ENCODE results near the gene MYBPC2.

The MYBPC2 gene

DNA sequence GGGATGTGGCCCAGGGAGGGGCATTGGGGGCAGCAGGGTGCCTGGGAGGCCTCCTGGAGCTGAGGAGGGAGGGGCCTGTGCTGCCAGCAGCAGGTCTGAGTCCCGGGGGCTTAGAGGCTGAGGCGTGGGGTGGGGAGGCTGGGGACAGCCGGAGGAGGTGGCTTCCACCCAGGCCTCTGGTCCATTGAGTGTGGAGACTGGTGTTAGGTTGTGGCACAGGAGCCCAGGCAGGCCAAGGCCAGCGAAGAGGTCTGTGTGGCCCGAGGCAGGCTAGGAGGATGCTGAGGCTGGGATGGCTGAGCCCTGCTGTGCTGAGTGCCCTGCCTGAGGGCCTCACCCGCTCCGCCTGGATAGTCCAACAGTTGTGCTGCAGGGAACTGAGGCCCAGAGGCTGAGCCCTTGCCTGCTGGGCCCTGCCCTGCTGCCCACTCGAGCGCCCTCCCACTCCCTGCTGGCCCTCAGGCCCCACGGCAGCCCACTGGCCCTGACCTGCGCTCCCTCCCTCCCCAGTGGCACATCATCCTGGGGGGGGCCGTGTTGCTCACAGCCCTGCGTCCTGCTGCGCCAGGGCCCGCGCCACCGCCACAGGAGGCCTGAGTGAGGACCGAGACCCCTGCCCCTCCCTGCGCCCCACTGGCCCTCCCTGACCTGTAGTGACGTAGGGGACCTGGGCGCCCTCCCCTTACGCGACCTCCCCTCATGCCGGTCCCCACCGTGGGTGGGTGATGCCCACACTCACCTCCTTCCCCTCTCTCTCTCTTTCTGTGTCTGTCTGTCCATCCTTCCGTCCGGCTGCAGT lies 48.9 kb downstream of the MYBPC2 start:
- Histone ChIP-seq H3K4me2 (ENCODE audit: low read length) (no peak overlapping the region), H3K18ac (ENCODE audit: low read length) (no peak overlapping the region), H2BK5ac (ENCODE audit: low read depth, low read length, poor library complexity) (no peak overlapping the region), H3K4ac (ENCODE audit: low read depth, low read length) (no peak overlapping the region), H3K27ac (ENCODE audit: low read depth, low read length) (no peak overlapping the region), H4K12ac (ENCODE audit: low read depth, low read length) (no peak overlapping the region), H4K91ac (ENCODE audit: low read depth, low read length) (no peak overlapping the region), H3K14ac (ENCODE audit: low read length) (no peak overlapping the region), H2BK12ac (ENCODE audit: low read length) (no peak overlapping the region), H3K36me3 (ENCODE audit: control insufficient read depth in 1 of 2, insufficient read depth in 2 of 2, low read length in 2 of 2) (peaks cover 49 to 56% of the 10 kb centered on the region in 2 experiments), H3K9ac (ENCODE audit: low read length) (no peak overlapping the region), H3K79me2 (ENCODE audit: control insufficient read depth, insufficient read depth, low read length, poor library complexity) (peaks cover 3% of the 10 kb centered on the region), H2BK120ac (ENCODE audit: insufficient read depth, low read length, poor library complexity) (no peak overlapping the region), H3K23ac (ENCODE audit: low read length) (no peak overlapping the region), H3K4me1 (ENCODE audit: control insufficient read depth in 1 of 2, insufficient read depth in 2 of 2, low read length in 2 of 2) (peaks cover 3 to 8% of the 10 kb centered on the region in 2 experiments), H3K79me1 (ENCODE audit: low read length) (peaks cover under 1% of the 10 kb centered on the region), H2AFZ (ENCODE audit: insufficient read depth, low read length, poor library complexity) (no peak overlapping the region), H4K8ac (ENCODE audit: low read depth, low read length) (no peak overlapping the region), H3K9me3 (ENCODE audit: insufficient read depth, low read depth, low read length) (peaks cover 2% of the 10 kb centered on the region), H3K4me3 (ENCODE audit: low read depth, low read length) (no peak overlapping the region), H2AK5ac (ENCODE audit: low read length) (no peak overlapping the region), H3K27me3 (ENCODE audit: insufficient read depth, low read length) (no peaks in the 10 kb centered on the region)
- WGBS (ENCODE audit: extremely low coverage, insufficient coverage, insufficient read length) = no CpG with 5 or more reads among the region's 27 CpGs
- no peak for DNase-seq

DNA sequence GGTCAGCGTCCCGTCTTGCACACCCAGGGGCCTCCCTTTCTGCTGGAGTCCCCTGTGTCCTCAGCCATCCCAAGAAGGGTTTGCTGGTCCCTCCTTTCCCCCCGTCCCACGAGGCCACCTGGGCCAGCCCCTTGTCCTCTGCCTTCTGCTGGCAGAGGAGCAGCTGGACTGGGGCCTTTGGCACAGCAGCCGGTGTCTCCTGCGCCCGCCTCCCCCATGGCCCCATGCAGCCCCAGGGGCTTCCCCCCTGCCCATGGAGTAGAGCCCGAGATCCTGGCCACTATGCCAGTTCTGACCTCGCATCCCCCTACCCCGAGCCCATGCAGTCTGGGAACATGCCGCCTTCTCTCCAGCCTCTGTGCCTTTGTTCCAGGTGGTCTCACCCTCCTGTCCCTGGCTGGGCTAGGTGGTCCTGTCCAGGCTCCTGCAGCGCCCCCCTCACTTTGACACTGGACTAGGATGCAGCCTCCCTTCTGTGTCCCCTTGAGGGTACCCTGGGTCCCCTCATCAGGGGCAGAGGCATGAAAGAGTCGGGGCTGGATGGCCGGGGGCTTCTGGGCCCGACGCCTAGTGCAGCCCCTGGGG lies 49.7 kb downstream of the MYBPC2 start:
- WGBS (ENCODE audit: extremely low coverage, insufficient coverage, insufficient read length) = no CpG with 5 or more reads among the region's 16 CpGs

DNA sequence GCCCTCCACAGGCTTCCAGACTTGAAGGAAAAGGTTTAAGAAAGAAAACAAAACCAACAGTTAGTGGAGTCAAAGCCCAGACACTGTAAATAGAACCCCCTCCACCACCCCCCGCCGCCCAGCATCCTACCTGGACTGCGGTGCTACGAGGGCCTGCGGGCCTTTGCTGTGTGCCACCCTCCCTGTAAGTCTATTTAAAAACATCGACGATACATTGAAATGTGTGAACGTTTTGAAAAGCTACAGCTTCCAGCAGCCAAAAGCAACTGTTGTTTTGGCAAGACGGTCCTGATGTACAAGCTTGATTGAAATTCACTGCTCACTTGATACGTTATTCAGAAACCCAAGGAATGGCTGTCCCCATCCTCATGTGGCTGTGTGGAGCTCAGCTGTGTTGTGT lies 50.2 kb downstream of the MYBPC2 start:
- no peak overlapping the region for H4K8ac ChIP-seq (ENCODE audit: low read depth, low read length)
- no peak overlapping the region for H2BK12ac ChIP-seq (ENCODE audit: low read length)
- no peaks in the 10 kb centered on the region for H3K9me3 ChIP-seq (ENCODE audit: insufficient read depth, low read depth, low read length)
- no peaks in the 10 kb centered on the region for H3K27me3 ChIP-seq (ENCODE audit: insufficient read depth, low read length)
- no peak overlapping the region for H3K18ac ChIP-seq (ENCODE audit: low read length)
- no peak overlapping the region for H3K4me3 ChIP-seq (ENCODE audit: low read depth, low read length)
- WGBS (ENCODE audit: extremely low coverage, insufficient coverage, insufficient read length) = no CpG with 5 or more reads among the region's 10 CpGs
- no peak overlapping the region for H3K23ac ChIP-seq (ENCODE audit: low read length)
- no peaks in the 10 kb centered on the region for H3K4me1 ChIP-seq (ENCODE audit: control insufficient read depth in 1 of 2, insufficient read depth in 2 of 2, low read length in 2 of 2)
- H3K9ac ChIP-seq (ENCODE audit: low read length) = no peak overlapping the region
- H2AFZ ChIP-seq (ENCODE audit: insufficient read depth, low read length, poor library complexity) = no peak overlapping the region
- H2AK5ac ChIP-seq (ENCODE audit: low read length) = no peak overlapping the region
- peaks cover 53 to 65% of the 10 kb centered on the region in 2 experiments for H3K36me3 ChIP-seq (ENCODE audit: control insufficient read depth in 1 of 2, insufficient read depth in 2 of 2, low read length in 2 of 2)
- no peak overlapping the region for H4K91ac ChIP-seq (ENCODE audit: low read depth, low read length)
- no peak overlapping the region for H2BK5ac ChIP-seq (ENCODE audit: low read depth, low read length, poor library complexity)
- no peak for DNase-seq
- H3K79me2 ChIP-seq (ENCODE audit: control insufficient read depth, insufficient read depth, low read length, poor library complexity) = no peaks in the 10 kb centered on the region
- no peak overlapping the region for H3K4ac ChIP-seq (ENCODE audit: low read depth, low read length)
- H2BK120ac ChIP-seq (ENCODE audit: insufficient read depth, low read length, poor library complexity) = no peak overlapping the region
- H3K14ac ChIP-seq (ENCODE audit: low read length) = no peak overlapping the region
- H3K27ac ChIP-seq (ENCODE audit: low read depth, low read length) = no peak overlapping the region
- no peak overlapping the region for H4K12ac ChIP-seq (ENCODE audit: low read depth, low read length)
- no peak overlapping the region for H3K4me2 ChIP-seq (ENCODE audit: low read length)
- H3K79me1 ChIP-seq (ENCODE audit: low read length) = no peaks in the 10 kb centered on the region

More for the DNA sequence above, 49.7 kb downstream of the MYBPC2 start:
- Histone ChIP-seq H2AK5ac (ENCODE audit: low read length) (no peak overlapping the region), H3K4ac (ENCODE audit: low read depth, low read length) (no peak overlapping the region), H2BK12ac (ENCODE audit: low read length) (no peak overlapping the region), H3K79me1 (ENCODE audit: low read length) (no peaks in the 10 kb centered on the region), H3K27me3 (ENCODE audit: insufficient read depth, low read length) (no peaks in the 10 kb centered on the region), H2BK120ac (ENCODE audit: insufficient read depth, low read length, poor library complexity) (no peak overlapping the region), H3K9me3 (ENCODE audit: insufficient read depth, low read depth, low read length) (peaks cover 2% of the 10 kb centered on the region), H4K91ac (ENCODE audit: low read depth, low read length) (no peak overlapping the region), H3K14ac (ENCODE audit: low read length) (no peak overlapping the region), H3K27ac (ENCODE audit: low read depth, low read length) (no peak overlapping the region), H3K23ac (ENCODE audit: low read length) (no peak overlapping the region), H3K18ac (ENCODE audit: low read length) (no peak overlapping the region), H4K8ac (ENCODE audit: low read depth, low read length) (no peak overlapping the region), H4K12ac (ENCODE audit: low read depth, low read length) (no peak overlapping the region), H3K79me2 (ENCODE audit: control insufficient read depth, insufficient read depth, low read length, poor library complexity) (peaks cover 2% of the 10 kb centered on the region), H3K4me2 (ENCODE audit: low read length) (no peak overlapping the region), H3K36me3 (ENCODE audit: control insufficient read depth in 1 of 2, insufficient read depth in 2 of 2, low read length in 2 of 2) (peaks cover 53 to 63% of the 10 kb centered on the region in 2 experiments), H2AFZ (ENCODE audit: insufficient read depth, low read length, poor library complexity) (no peak overlapping the region), H2BK5ac (ENCODE audit: low read depth, low read length, poor library complexity) (no peak overlapping the region), H3K4me3 (ENCODE audit: low read depth, low read length) (no peak overlapping the region), H3K9ac (ENCODE audit: low read length) (no peak overlapping the region), H3K4me1 (ENCODE audit: control insufficient read depth in 1 of 2, insufficient read depth in 2 of 2, low read length in 2 of 2) (peaks cover under 1 to 4% of the 10 kb centered on the region in 2 experiments)
- DNase-seq = no peak

DNA sequence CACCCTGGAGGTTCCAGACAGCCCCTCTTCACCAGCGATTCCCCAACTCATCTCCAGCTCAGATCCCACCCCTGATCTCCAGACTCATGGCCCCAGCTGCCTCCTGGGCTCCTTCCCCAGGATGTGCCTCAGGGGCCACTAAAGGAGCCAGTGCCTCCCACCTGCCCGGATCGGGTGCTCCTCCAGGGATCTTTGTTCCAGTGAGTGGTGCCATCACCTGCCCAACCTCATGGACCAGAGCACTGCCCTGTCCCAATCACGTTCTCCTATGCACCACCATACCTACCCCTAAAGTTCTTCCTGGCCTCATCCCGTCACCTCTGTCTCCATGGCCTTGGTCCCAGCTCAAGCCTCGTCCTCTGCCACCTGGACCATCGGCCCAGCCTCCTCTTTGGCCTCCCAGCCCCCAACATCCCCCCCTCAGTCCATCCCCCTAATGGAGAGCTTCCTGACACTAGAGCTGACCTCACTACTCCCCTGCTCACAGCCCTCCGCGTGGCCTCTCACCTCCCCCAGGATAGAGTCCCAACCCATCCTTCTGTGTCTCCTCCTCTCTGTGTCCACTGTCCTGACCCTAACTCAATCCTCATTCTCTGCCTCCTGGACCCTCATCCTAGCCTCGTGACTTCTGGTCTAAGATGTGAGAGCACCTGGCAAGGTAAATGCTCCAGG lies 52.7 kb downstream of the MYBPC2 start:
- no peak overlapping the region for H2BK5ac ChIP-seq (ENCODE audit: low read depth, low read length, poor library complexity)
- H2AFZ ChIP-seq (ENCODE audit: insufficient read depth, low read length, poor library complexity) = no peak overlapping the region
- no peaks in the 10 kb centered on the region for H3K27me3 ChIP-seq (ENCODE audit: insufficient read depth, low read length)
- no peak overlapping the region for H3K14ac ChIP-seq (ENCODE audit: low read length)
- H3K79me2 ChIP-seq (ENCODE audit: control insufficient read depth, insufficient read depth, low read length, poor library complexity) = no peaks in the 10 kb centered on the region
- H2BK120ac ChIP-seq (ENCODE audit: insufficient read depth, low read length, poor library complexity) = no peak overlapping the region
- H3K4ac ChIP-seq (ENCODE audit: low read depth, low read length) = no peak overlapping the region
- H3K27ac ChIP-seq (ENCODE audit: low read depth, low read length) = no peak overlapping the region
- H3K9ac ChIP-seq (ENCODE audit: low read length) = no peak overlapping the region
- H2BK12ac ChIP-seq (ENCODE audit: low read length) = no peak overlapping the region
- peaks cover 4 to 9% of the 10 kb centered on the region in 2 experiments for H3K4me1 ChIP-seq (ENCODE audit: control insufficient read depth in 1 of 2, insufficient read depth in 2 of 2, low read length in 2 of 2)
- H3K36me3 ChIP-seq (ENCODE audit: control insufficient read depth in 1 of 2, insufficient read depth in 2 of 2, low read length in 2 of 2) = peaks cover 33 to 44% of the 10 kb centered on the region in 2 experiments
- H4K8ac ChIP-seq (ENCODE audit: low read depth, low read length) = no peak overlapping the region
- no CpG with 5 or more reads among the region's 10 CpGs for WGBS (ENCODE audit: extremely low coverage, insufficient coverage, insufficient read length)
- no peak overlapping the region for H3K23ac ChIP-seq (ENCODE audit: low read length)
- H4K12ac ChIP-seq (ENCODE audit: low read depth, low read length) = no peak overlapping the region
- H3K4me2 ChIP-seq (ENCODE audit: low read length) = no peak overlapping the region
- H3K79me1 ChIP-seq (ENCODE audit: low read length) = peaks cover 3% of the 10 kb centered on the region
- no peak overlapping the region for H2AK5ac ChIP-seq (ENCODE audit: low read length)
- peaks cover 2% of the 10 kb centered on the region for H3K9me3 ChIP-seq (ENCODE audit: insufficient read depth, low read depth, low read length)
- no peak overlapping the region for H4K91ac ChIP-seq (ENCODE audit: low read depth, low read length)
- DNase-seq = no peak
- H3K4me3 ChIP-seq (ENCODE audit: low read depth, low read length) = no peak overlapping the region
- H3K18ac ChIP-seq (ENCODE audit: low read length) = no peak overlapping the region

All from trophoblast cell (in vitro differentiated cells and primary cell).